ENCODE results near the gene DHX8.

DNA sequence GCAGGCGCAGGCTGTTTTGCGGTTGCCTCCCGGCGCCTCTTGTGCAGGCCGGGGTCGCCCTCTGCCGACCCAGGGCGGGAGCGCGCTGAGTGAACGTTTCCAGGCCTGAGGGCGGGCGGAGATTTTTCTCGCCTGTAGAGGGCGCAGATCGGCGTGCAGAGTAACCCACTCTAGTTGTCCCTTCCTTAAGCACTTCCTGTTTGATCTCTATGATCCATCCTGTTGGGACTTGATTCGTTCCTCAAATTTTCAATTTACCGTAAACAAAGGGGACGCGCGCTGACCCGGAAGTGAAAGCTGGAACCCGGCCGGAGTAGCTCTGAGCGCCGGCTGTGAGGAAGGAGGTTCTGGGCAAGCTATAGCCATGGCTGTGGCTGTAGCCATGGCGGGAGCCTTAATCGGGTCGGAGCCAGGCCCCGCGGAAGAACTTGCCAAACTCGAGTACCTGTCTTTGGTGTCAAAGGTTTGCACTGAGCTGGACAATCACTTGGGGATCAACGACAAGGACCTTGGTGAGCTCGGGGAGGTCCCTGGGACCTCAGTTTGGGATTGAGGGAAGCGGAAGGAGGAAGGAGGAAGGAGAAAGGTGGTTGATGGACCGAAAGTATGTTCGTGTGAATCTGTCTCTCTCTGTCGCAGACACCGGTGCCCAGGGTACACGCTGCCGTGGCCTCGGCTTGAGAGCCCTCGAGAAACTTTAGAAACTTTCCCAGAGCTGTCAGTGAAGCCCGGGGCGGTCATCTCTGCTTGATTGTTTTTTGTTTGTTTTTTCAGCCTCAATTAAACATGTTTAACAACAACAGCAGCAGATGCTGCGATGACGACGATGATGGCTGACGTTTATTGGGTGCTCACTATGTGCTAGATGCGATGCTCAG, at the start of gene DHX8:
- TF ChIP-seq CTCF (IDR thresholded peaks at IDR 0.05; ENCODE audit: low read depth, low read length, poor library complexity, severe bottlenecking) (peak; percentile 100), EZH2phosphoT487 (IDR thresholded peaks at IDR 0.05; ENCODE audit: borderline replicate concordance, low read length) (no peak)
